Left lung (tissue), 10 donors: Measurements from ENCODE around the gene SASS6. TPM values are rescaled to one million over a fixed set of nuclear protein-coding genes. Genes with fewer than 3 reads are reported as not detected.

ENCODE experiments used
- ATAC-seq: fragments of 200-7000 bp; cut with Tn5 transposase; one replicate; pipeline ENCODE4 v1.9.1; 2020; ENCODE audit warnings: moderate library complexity
- DNase-seq, 4 donors: peaks; one replicate each; pipeline ENCODE4 v3.0.0-alpha.2; 2013 to 2020
- H3K27ac ChIP-seq, 2 donors: fragments of 200-600 bp; sonication (generic) in 1 of 2; one replicate each; pipeline versions ENCODE4 v1.5.0 to v1.8.0; 2020 to 2021
- H3K27me3 ChIP-seq, 2 donors: fragments of 200-600 bp; sonication (generic) in 1 of 2; one replicate each; pipeline versions ENCODE4 v1.5.0 to v1.8.0; 2020 to 2021
- H3K36me3 ChIP-seq, 2 donors: fragments of 200-600 bp; sonication (generic) in 1 of 2; one replicate each; pipeline versions ENCODE4 v1.5.0 to v1.8.0; 2020 to 2021
- H3K4me1 ChIP-seq, 2 donors: fragments of 200-600 bp; one replicate each; pipeline ENCODE4 v1.8.0; 2021
- H3K4me3 ChIP-seq, 2 donors: fragments of 200-600 bp; sonication (generic) in 1 of 2; one replicate each; pipeline versions ENCODE4 v1.5.0 to v1.8.0; 2020 to 2021; ENCODE audit warnings: mild to moderate bottlenecking in 1 of 2
- H3K9me3 ChIP-seq, 2 donors: fragments of 200-600 bp; sonication (generic) in 1 of 2; one replicate each; pipeline versions ENCODE4 v1.5.0 to v1.8.0; 2020 to 2021
- intact Hi-C, 2 donors: fragments of 100-400 bp; cut with DNase I; formaldehyde crosslinking; loops; one replicate each; pipeline versions ENCODE4 v1.11.2 to v1.14.2; 2022
- polyA plus RNA-seq, 6 donors: library from polyadenylated mRNA; unstranded; fragments of 120-200 nt; gene quantifications; one replicate each; pipeline ENCODE4 v1.2.1, GENCODE V29; 2013; ENCODE audit not compliant: insufficient read length in 6 of 6
- total RNA-seq, 2 donors: library from RNA; stranded (reverse); fragmentation: NEBNext Ultra II Directional; extraction: Animal tissue kit (Norgen Biotek cat#: 25700); gene quantifications; one replicate each; pipeline ENCODE4 v1.2.1, GENCODE V29; 2021
- TF ChIP-seq, protein P1 (sequence below), 2 donors: fragments of 200-600 bp; sonication (generic) in 1 of 2; IDR thresholded peaks; one replicate each; pipeline versions ENCODE4 v1.5.0 to v1.8.0; 2021; ENCODE audit warnings: antibody characterized with exemption in 2 of 2
- donor health status: DM: no; HTN: yes; CAD: no.
- donor health status: DM: no; HTN: no; CAD: no.

SASS6 gene
- total and polyA plus RNA-seq, 8 donors = 3.1 to 9.9 (median 7.9) TPM

DNA sequence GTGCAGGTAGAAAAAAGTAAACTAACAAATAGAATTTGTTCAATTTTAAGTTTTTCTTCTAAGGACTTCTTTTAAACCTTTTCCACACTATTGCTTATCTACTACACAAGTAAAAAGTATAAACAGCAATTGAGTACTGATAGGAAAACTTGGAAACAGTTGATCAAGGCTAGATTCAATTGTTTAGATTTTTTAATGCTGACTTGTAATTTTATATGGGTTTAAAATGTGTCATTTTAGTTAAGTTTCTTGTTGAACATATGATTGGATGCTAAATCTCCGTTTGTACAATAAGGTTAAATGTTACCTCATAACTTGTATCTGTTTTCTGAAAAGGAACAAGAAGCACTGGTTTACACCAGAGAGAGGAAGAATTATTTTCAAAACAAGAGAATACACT, 5.5 kb downstream of the SASS6 start:
- Histone ChIP-seq H3K9me3 (no peaks in the 10 kb centered on the region), H3K4me1 (peaks cover 0 to 15% of the 10 kb centered on the region in 2 donors), H3K27me3 (no peaks in the 10 kb centered on the region), H3K4me3 (no peak overlapping the region), H3K27ac (no peak overlapping the region), H3K36me3 (no peaks in the 10 kb centered on the region)
- intact Hi-C loops = no loop called here
- TF ChIP-seq, protein P1, sequence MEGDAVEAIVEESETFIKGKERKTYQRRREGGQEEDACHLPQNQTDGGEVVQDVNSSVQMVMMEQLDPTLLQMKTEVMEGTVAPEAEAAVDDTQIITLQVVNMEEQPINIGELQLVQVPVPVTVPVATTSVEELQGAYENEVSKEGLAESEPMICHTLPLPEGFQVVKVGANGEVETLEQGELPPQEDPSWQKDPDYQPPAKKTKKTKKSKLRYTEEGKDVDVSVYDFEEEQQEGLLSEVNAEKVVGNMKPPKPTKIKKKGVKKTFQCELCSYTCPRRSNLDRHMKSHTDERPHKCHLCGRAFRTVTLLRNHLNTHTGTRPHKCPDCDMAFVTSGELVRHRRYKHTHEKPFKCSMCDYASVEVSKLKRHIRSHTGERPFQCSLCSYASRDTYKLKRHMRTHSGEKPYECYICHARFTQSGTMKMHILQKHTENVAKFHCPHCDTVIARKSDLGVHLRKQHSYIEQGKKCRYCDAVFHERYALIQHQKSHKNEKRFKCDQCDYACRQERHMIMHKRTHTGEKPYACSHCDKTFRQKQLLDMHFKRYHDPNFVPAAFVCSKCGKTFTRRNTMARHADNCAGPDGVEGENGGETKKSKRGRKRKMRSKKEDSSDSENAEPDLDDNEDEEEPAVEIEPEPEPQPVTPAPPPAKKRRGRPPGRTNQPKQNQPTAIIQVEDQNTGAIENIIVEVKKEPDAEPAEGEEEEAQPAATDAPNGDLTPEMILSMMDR (IDR thresholded peaks at IDR 0.05) = no peak
- no peak for ATAC-seq
- no peak for DNase-seq

DNA sequence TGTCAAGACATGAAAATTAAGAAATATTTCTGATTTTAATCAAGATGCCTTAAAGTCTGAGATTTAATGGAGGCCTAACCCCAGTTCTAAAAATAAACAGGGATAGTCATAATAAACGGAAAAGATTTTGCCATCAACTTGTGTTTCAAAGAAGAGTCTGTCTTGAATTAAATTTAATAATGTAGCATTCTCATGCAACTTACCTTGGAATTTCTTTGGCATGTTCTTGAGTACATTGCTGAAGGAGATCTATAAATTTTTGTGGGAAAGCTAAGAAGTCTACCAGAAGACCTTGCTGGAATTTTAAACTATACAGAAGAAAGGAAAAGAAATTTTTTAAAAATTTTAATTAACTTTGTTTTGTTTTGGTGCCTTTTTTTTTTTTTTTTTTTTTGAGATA, 10.6 kb downstream of the SASS6 start:
- no peak overlapping the region for H3K27ac ChIP-seq
- TF ChIP-seq, protein P1 (IDR thresholded peaks at IDR 0.05) = no peak
- intact Hi-C loops = no loop called here
- ATAC-seq (no peak), DNase-seq (no peak)
- H3K27me3 ChIP-seq = no peaks in the 10 kb centered on the region
- H3K9me3 ChIP-seq = no peaks in the 10 kb centered on the region
- no peak overlapping the region for H3K4me3 ChIP-seq
- peaks cover 0 to 12% of the 10 kb centered on the region in 2 donors for H3K36me3 ChIP-seq
- H3K4me1 ChIP-seq = no peaks in the 10 kb centered on the region

DNA sequence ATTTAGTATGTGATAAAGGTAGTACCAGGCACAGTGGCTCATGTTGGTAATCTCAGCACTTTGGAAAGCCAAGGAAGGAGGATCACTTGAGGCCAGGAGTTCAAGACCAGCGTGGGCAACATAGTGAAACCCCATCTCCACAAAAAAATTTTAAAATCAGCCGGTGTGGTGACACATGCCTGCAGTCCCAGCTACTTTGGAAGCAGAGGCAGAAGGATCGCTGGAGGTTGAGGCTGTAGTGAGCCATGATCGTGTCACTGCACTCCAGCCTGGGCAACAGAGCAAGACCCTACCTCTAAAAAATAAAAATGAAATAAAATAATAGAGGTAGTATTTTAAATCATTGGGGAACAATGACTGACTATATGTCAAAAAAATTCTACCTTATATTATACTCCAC, 17.2 kb downstream of the SASS6 start:
- Histone ChIP-seq H3K27me3 (no peaks in the 10 kb centered on the region), H3K4me1 (no peaks in the 10 kb centered on the region), H3K36me3 (peaks cover 0 to 12% of the 10 kb centered on the region in 2 donors), H3K27ac (no peak overlapping the region), H3K4me3 (no peak overlapping the region), H3K9me3 (no peaks in the 10 kb centered on the region)
- no peak for DNase-seq
- intact Hi-C loops = no loop called here
- TF ChIP-seq, protein P1 (IDR thresholded peaks at IDR 0.05) = no peak
- ATAC-seq = no peak

DNA sequence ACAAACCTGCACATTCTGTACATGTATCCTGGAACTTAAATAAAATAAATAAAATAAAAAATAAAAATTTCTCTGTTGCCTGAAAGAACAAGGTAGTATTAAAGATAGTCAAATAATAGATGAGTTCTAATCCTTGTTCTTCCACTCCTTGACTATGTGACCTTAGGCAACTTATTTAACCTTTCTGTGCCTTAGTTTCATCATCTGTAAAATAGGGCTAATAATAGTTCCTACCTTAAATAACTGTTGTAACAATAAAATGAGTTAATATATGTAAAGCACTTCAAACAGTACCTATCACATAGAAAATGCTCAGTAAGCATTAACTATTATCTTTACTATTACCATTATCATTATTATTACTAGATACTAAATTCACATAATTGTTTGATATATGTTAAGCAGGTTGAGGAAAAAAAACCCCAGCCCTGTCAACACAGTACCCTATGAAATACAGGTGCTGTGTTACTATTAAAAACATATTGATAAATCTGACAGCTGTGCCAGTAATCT, 23.1 kb downstream of the SASS6 start:
- no peaks in the 10 kb centered on the region for H3K9me3 ChIP-seq
- no peak overlapping the region for H3K27ac ChIP-seq
- peaks cover 0 to 28% of the 10 kb centered on the region in 2 donors for H3K36me3 ChIP-seq
- ATAC-seq (no peak), DNase-seq (no peak)
- intact Hi-C loops = no loop called here
- no peak overlapping the region for H3K4me3 ChIP-seq
- no peaks in the 10 kb centered on the region for H3K27me3 ChIP-seq
- H3K4me1 ChIP-seq = no peaks in the 10 kb centered on the region
- TF ChIP-seq, protein P1 (IDR thresholded peaks at IDR 0.05) = no peak

DNA sequence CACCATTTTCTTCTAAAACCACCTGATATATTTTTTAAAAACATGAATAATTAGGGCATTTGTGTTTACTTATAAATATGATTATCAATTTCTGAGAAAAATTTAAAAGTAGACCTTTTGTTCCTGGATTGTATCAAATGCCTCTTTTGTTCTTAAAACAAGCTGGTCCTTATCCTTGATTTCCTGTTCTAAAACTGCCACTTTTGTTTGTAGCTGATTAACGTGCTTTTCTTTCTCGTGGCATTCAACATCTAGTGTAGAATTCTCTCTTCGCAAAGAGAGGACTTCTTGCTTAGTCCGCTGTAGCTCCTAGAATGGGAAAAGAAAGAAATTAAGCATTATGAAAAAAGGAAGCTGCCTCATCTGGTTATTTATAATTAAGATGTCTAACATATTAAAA, 25.0 kb downstream of the SASS6 start:
- no peak for ATAC-seq
- intact Hi-C loops = no loop called here

More for the DNA sequence above, 25.0 kb downstream of the SASS6 start:
- no peaks in the 10 kb centered on the region for H3K4me1 ChIP-seq
- no peak overlapping the region for H3K27ac ChIP-seq
- TF ChIP-seq, protein P1 (IDR thresholded peaks at IDR 0.05) = no peak
- H3K36me3 ChIP-seq = peaks cover 0 to 46% of the 10 kb centered on the region in 2 donors
- no peaks in the 10 kb centered on the region for H3K9me3 ChIP-seq
- H3K27me3 ChIP-seq = no peaks in the 10 kb centered on the region
- no peak overlapping the region for H3K4me3 ChIP-seq
- no peak for DNase-seq
